ENCODE results near the gene GNAL.
A peak's percentile ranks its signal among the peaks of the same experiment; 100 is the strongest.
"Not testable (repeated sequence)": the region's sequence is repeated elsewhere in the genome, so short reads cannot be mapped to it uniquely, and the experiment has no call there.

Gene GNAL

DNA sequence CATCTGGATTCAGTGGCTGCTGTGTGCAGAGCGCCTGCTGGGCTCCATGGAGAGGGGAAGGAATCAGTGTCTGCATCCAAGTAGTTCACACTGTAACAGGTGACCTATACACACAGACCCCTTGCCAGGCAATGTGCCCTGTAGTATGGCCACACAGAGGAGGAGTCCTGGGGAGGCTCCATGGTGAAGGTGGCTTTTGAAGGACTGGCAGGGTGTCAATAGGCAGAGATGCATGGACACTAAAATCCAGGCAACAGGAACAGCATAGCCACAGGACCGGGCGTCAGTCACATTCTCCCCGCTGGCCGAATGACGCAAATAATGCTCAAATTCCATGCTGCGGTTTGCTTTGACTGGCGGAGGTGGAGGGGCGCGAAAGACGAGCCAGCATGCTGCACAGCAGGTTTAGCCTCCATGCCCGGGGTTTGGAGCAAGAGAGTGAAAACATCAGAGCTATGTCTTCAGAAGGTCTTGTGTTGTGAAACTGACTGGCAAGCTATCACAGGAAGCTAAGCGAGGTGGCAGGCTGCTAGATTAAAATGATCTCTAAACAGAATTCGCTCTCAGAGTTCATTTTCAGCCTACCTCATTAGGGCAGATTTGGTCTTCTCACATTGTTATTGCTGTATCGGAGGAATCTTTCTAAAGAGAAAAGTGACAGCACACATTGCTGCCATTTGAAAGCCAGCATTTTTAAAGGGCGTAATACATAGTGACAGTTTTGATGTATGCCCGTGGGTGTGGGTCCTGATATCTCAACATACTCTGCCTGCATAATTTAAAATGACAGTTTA, 161.0 kb downstream of the GNAL start:
- Histone ChIP-seq H3K9ac (ENCODE audit: insufficient read length) (no peak overlapping the region), H3K4me3 (peak overlapping the region; percentile 100), H3K36me3 (ENCODE audit: insufficient read depth, low read length) (no peaks in the 10 kb centered on the region), H3K9me3 (ENCODE audit: low read depth, low read length) (no peaks in the 10 kb centered on the region), H3K27ac (no peak overlapping the region)
- TF ChIP-seq EZH2 (IDR thresholded peaks at IDR 0.05) (no peak), FOXP2 (optimal IDR thresholded peaks at IDR 0.05; ENCODE audit: control extremely low read depth, extremely low read length, insufficient read depth) (no peak), POLR2AphosphoS5 (IDR thresholded peaks at IDR 0.05; ENCODE audit: borderline replicate concordance, low read depth, low read length) (no peak)
- DNase-seq (ENCODE audit: low read depth, low spot score) = no peak

DNA sequence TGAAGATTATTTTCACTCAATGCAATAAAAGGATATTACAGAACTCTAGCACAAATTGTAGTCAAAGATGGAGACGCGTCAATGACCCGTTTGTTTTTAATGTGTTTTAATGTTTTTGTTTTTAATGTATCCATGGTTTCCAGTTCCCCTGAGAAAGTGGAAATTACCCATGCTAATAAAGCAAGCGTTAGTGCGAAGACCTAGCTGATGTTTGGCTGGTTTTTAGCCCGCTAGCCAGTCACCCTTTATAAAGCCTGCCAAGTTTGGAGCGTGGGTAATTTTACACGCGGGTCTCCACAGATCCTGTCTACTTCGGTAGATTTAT, 161.7 kb downstream of the GNAL start:
- Histone ChIP-seq H3K9ac (ENCODE audit: insufficient read length) (peak overlapping the region; percentile 100), H3K9me3 (ENCODE audit: low read depth, low read length) (no peaks in the 10 kb centered on the region), H3K36me3 (ENCODE audit: insufficient read depth, low read length) (no peaks in the 10 kb centered on the region), H3K27ac (peak overlapping the region; percentile 81), H3K4me3 (peak overlapping the region; percentile 100)
- DNase-seq (ENCODE audit: low read depth, low spot score) = no peak
- TF ChIP-seq POLR2AphosphoS5 (IDR thresholded peaks at IDR 0.05; ENCODE audit: borderline replicate concordance, low read depth, low read length) (no peak), EZH2 (IDR thresholded peaks at IDR 0.05) (no peak), FOXP2 (optimal IDR thresholded peaks at IDR 0.05; ENCODE audit: control extremely low read depth, extremely low read length, insufficient read depth) (no peak)

DNA sequence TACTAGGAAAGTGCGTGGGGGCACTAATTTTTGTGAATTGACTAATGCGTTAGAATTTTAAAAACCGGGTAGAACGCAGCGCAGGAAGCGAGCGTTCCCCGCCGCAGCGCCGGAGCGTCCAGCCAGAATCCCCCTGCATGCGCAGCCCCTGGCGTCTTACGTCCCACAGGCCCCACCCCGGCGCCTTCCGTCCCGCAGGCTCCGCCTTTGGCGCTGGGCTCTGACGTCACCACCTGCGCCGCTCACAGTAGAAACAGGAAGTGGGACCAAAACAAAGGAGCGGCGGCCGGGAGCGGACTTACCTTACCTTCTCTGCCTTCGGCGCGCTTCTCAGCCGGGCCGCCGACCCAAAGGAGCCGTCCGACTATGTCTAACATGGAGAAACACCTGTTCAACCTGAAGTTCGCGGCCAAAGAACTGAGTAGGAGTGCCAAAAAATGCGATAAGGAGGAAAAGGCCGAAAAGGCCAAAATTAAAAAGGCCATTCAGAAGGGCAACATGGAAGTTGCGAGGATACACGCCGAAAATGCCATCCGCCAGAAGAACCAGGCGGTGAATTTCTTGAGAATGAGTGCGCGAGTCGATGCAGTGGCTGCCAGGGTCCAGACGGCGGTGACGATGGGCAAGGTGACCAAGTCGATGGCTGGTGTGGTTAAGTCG, 162.2 kb downstream of the GNAL start, which contains the start of gene CHMP1B:
TSS of gene CHMP1B (plus strand) at position 268 of the 660 bp plus-strand sequence. CDS start at position 367, 99 bp downstream.
- H3K27ac ChIP-seq = peak within 1 kb of the TSS; percentile 85
- TF ChIP-seq EZH2 (IDR thresholded peaks at IDR 0.05) = no peak
- peak; percentile 57 for TF ChIP-seq FOXP2 (optimal IDR thresholded peaks at IDR 0.05; ENCODE audit: control extremely low read depth, extremely low read length, insufficient read depth)
- TF ChIP-seq POLR2AphosphoS5 (IDR thresholded peaks at IDR 0.05; ENCODE audit: borderline replicate concordance, low read depth, low read length) = peak; percentile 98
- peak within 1 kb of the TSS; percentile 100 for H3K9ac ChIP-seq (ENCODE audit: insufficient read length)
- no peaks in the 10 kb centered on the region for H3K36me3 ChIP-seq (ENCODE audit: insufficient read depth, low read length)
- DNase-seq (ENCODE audit: low read depth, low spot score) = peak; percentile 73
- H3K4me3 ChIP-seq = peak within 1 kb of the TSS; percentile 100
- H3K9me3 ChIP-seq (ENCODE audit: low read depth, low read length) = no peaks in the 10 kb centered on the region

DNA sequence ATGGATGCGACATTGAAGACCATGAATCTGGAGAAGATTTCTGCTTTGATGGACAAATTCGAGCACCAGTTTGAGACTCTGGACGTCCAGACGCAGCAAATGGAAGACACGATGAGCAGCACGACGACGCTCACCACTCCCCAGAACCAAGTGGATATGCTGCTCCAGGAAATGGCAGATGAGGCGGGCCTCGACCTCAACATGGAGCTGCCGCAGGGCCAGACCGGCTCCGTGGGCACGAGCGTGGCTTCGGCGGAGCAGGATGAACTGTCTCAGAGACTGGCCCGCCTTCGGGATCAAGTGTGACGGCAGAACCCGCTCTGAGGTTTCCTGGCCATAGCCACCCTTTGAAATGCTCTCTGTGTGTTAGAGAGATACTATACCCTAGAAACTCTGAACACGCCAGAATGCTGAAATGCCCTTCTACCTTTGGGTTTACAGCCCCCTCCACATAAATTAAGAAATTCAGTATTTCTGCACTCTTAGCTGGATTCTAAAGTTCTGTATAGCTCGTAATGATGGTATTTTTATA, 162.8 kb downstream of the GNAL start:
- no peaks in the 10 kb centered on the region for H3K9me3 ChIP-seq (ENCODE audit: low read depth, low read length)
- peak overlapping the region; percentile 100 for H3K9ac ChIP-seq (ENCODE audit: insufficient read length)
- H3K4me3 ChIP-seq = peak overlapping the region; percentile 100
- peak overlapping the region; percentile 85; the same call in 1 of the 2 replicates for H3K27ac ChIP-seq
- H3K36me3 ChIP-seq (ENCODE audit: insufficient read depth, low read length) = no peaks in the 10 kb centered on the region
- TF ChIP-seq EZH2 (IDR thresholded peaks at IDR 0.05) (no peak), POLR2AphosphoS5 (IDR thresholded peaks at IDR 0.05; ENCODE audit: borderline replicate concordance, low read depth, low read length) (no peak), FOXP2 (optimal IDR thresholded peaks at IDR 0.05; ENCODE audit: control extremely low read depth, extremely low read length, insufficient read depth) (no peak)
- DNase-seq (ENCODE audit: low read depth, low spot score) = no peak

DNA sequence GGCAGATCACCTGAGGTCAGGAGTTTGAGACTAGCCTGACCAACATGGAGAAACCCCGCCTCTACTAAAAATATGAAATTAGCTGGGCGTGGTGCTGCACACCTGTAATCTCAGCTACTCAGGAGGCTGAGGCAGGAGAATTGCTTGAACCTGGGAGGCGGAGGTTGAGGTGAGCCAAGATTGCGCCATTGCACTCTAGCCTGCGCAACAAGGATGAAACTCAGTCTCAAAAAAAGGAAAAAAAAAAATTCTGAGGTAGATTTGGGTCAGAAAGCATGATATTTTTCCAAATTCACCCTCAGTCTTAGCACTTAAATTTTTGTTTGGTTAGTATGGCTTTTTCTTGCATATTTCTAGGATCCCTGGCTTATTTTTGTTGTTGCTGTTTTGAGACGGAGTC, 165.5 kb downstream of the GNAL start:
- H3K4me3 ChIP-seq; H3K9ac ChIP-seq (ENCODE audit: insufficient read length); H3K36me3 ChIP-seq (ENCODE audit: insufficient read depth, low read length); H3K27ac ChIP-seq; H3K9me3 ChIP-seq (ENCODE audit: low read depth, low read length); DNase-seq (ENCODE audit: low read depth, low spot score): not testable (repeated sequence)

DNA sequence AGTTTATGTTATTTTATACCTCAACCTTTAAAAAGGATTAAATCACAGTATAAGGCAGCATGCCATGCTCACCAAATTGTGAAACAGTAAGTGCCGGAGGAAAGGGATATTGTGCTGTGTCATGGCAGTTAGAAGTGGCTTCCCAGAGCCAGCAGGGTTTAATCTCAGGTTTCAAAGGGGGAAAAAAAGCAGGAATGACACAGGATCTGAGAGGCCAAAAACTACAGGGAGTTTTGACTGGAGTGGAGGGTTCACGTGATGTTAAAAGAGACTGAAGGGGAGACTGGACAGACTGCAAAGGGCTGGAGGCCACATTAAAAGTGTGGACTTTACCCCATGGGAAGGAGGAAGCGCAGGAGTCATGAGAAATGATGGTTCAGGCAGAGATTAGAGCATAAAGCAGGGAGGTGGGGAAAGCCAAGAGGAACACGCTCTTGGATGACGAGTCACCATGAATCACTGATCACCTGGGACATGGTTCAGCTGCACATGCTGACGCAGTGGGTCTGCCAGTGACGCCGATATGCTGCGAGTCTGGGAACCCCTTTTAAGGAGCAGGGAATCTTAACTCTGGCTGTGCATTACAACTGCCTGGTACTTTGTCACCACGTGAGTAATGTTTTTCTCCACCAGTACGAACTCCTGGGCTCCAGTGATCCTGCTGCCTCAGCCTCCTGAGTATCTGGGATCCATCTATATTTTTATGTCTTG, 168.3 kb downstream of the GNAL start:
- no peak for DNase-seq (ENCODE audit: low read depth, low spot score)
- H3K27ac ChIP-seq = peak overlapping the region; percentile 78
- no peaks in the 10 kb centered on the region for H3K36me3 ChIP-seq (ENCODE audit: insufficient read depth, low read length)
- H3K4me3 ChIP-seq = peak overlapping the region; percentile 5; the same call in 1 of the 2 replicates
- no peaks in the 10 kb centered on the region for H3K9me3 ChIP-seq (ENCODE audit: low read depth, low read length)
- peak overlapping the region; percentile 40 for H3K9ac ChIP-seq (ENCODE audit: insufficient read length)
- no peak for TF ChIP-seq FOXP2 (optimal IDR thresholded peaks at IDR 0.05; ENCODE audit: control extremely low read depth, extremely low read length, insufficient read depth)
- TF ChIP-seq POLR2AphosphoS5 (IDR thresholded peaks at IDR 0.05; ENCODE audit: borderline replicate concordance, low read depth, low read length) = no peak
- no peak for TF ChIP-seq EZH2 (IDR thresholded peaks at IDR 0.05)

DNA sequence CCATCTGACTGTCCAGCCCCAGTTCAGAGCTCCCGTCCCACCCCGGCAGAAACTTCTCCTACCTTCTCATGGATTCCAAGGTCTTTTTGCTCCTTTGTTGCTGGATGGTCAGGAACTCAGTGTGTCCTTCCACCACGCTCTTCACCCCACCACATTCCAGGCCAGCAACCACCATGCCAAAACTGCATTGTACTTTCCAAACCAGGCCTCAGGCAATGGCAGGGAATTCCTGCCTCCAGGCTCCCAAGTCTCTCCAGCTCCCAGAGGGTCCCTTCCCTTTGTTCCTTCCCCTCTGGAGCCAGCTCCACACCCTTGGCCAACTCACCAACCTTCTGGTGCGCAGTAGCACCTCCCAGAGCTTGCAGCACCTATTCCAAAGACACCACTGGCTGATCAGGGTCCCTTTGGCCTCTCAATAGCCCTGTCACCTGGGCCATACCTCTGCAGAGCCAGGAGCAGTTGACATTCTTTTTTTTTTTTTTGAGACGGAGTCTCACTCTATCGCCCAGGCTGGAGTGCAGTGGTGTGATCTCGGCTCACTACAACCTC, 170.3 kb downstream of the GNAL start:
- no peak for TF ChIP-seq FOXP2 (optimal IDR thresholded peaks at IDR 0.05; ENCODE audit: control extremely low read depth, extremely low read length, insufficient read depth)
- no peak for TF ChIP-seq EZH2 (IDR thresholded peaks at IDR 0.05)
- no peak for TF ChIP-seq POLR2AphosphoS5 (IDR thresholded peaks at IDR 0.05; ENCODE audit: borderline replicate concordance, low read depth, low read length)
- H3K27ac ChIP-seq = no peak overlapping the region
- no peak overlapping the region for H3K4me3 ChIP-seq
- H3K9ac ChIP-seq (ENCODE audit: insufficient read length) = no peak overlapping the region
- no peak for DNase-seq (ENCODE audit: low read depth, low spot score)
- no peaks in the 10 kb centered on the region for H3K36me3 ChIP-seq (ENCODE audit: insufficient read depth, low read length)
- H3K9me3 ChIP-seq (ENCODE audit: low read depth, low read length) = no peaks in the 10 kb centered on the region

DNA sequence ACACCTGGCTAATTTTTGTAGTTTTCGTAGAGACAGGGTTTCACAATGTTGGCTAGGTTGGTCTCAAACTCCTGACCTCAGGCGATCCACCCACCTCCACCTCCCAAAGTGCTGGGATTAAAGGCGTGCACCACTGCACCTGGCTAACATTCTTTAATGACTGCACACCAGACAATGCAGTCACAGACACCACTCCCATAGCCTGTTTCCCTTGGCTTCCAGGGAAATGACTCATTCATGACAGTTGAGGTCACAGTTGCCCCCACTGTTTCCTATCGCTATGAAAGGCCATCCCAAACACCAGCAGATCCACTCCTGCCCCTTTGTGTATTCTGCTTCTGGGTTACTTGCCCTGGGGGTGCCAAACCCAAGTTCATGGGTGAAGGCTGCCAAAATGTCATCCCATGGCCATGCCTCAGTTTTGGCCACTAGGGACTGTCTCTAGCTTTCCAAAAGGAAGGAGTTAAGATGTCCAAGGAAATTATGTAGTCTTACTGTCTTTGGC, 170.9 kb downstream of the GNAL start:
- no peak overlapping the region for H3K9ac ChIP-seq (ENCODE audit: insufficient read length)
- H3K9me3 ChIP-seq (ENCODE audit: low read depth, low read length) = no peaks in the 10 kb centered on the region
- DNase-seq (ENCODE audit: low read depth, low spot score) = no peak
- H3K36me3 ChIP-seq (ENCODE audit: insufficient read depth, low read length) = no peaks in the 10 kb centered on the region
- H3K4me3 ChIP-seq = no peak overlapping the region
- H3K27ac ChIP-seq = no peak overlapping the region
- TF ChIP-seq EZH2 (IDR thresholded peaks at IDR 0.05) (no peak), FOXP2 (optimal IDR thresholded peaks at IDR 0.05; ENCODE audit: control extremely low read depth, extremely low read length, insufficient read depth) (no peak), POLR2AphosphoS5 (IDR thresholded peaks at IDR 0.05; ENCODE audit: borderline replicate concordance, low read depth, low read length) (no peak)
